ENCODE data around the gene RABGAP1L.

DNA sequence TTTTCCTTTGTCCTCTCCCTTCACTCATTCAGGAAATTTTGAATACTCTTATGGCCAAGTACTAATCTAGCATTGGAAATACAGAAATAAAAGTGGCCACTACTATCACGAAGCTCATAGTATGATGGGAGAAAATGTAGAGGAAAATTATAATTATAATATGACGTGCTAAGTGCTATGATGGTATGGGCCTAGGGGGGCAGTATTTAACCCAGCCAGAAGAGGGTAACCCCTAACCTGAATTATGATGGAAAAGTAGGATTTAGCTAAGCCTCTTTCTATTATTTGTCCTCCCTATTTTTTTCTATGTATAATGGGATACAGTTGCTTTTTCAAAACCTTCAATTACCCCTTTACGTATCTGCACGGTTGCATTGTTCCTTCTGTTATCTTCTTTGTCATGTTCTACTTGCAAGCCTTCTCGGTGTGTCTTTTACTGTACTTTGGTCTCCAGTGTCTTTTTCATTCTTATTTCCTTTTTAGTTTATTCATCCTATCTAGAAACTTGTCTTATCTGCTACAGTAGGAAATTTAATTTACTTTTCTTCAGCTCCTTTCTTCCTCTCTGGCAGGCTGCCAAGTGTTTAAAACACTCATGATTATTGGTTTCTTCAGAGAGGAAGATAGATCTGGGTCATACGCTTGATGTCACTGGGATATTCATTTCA lies 199.6 kb downstream of the RABGAP1L start:
- TF ChIP-seq POLR2A (IDR thresholded peaks at IDR 0.05) = no peak
- TF ChIP-seq, protein P1, sequence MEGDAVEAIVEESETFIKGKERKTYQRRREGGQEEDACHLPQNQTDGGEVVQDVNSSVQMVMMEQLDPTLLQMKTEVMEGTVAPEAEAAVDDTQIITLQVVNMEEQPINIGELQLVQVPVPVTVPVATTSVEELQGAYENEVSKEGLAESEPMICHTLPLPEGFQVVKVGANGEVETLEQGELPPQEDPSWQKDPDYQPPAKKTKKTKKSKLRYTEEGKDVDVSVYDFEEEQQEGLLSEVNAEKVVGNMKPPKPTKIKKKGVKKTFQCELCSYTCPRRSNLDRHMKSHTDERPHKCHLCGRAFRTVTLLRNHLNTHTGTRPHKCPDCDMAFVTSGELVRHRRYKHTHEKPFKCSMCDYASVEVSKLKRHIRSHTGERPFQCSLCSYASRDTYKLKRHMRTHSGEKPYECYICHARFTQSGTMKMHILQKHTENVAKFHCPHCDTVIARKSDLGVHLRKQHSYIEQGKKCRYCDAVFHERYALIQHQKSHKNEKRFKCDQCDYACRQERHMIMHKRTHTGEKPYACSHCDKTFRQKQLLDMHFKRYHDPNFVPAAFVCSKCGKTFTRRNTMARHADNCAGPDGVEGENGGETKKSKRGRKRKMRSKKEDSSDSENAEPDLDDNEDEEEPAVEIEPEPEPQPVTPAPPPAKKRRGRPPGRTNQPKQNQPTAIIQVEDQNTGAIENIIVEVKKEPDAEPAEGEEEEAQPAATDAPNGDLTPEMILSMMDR (IDR thresholded peaks at IDR 0.05 in 8 of 11, conservative IDR thresholded peaks at IDR 0.05 in 3 of 11) = no peak

Measured in spleen (tissue), 7 donors.